Upper lobe of left lung (tissue), 4 donors: Measurements from ENCODE around the gene MACROD2.

ENCODE experiments used
- POLR2A ChIP-seq, 4 donors: fragments of 450-650 bp; IDR thresholded peaks; one replicate each; pipeline ENCODE4 v1.5.1; 2016 to 2017; ENCODE audit warnings: antibody characterized with exemption in 4 of 4, mild to moderate bottlenecking in 2 of 4
- POLR2AphosphoS5 ChIP-seq, 2 donors: sonication (generic); formaldehyde crosslinking; IDR thresholded peaks; one replicate each; pipeline ENCODE4 v1.5.1; 2017; ENCODE audit warnings: antibody characterized with exemption in 2 of 2
- TF ChIP-seq, protein P1 (sequence below), 6 experiments: fragments of 450-650 bp in 4 of 6; fragments of 200-600 bp in 2 of 6; sonication (generic) in 2 of 6; IDR thresholded peaks; one replicate each; pipeline ENCODE4 v1.5.1; 2016 to 2019; ENCODE audit warnings: antibody characterized with exemption in 6 of 6

DNA sequence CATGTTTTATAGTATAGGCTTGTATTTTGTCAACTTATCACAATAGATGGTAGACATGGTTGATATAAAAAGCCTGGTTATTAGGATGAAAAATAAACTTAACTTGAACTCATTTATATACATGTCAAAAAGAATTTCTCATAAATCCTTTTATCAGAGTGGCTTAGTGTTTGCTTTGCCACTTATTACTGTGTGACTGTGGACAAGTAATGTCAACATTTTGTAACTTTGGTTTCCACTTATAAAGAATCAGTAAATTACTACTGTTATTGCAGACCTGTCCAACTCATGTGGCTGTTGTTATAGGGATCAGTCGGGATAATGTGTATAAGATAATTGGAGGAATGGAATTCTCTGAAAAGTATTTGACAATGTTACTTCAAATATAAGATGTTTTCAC lies 1236.9 kb downstream of the MACROD2 start:
- TF ChIP-seq, protein P1, sequence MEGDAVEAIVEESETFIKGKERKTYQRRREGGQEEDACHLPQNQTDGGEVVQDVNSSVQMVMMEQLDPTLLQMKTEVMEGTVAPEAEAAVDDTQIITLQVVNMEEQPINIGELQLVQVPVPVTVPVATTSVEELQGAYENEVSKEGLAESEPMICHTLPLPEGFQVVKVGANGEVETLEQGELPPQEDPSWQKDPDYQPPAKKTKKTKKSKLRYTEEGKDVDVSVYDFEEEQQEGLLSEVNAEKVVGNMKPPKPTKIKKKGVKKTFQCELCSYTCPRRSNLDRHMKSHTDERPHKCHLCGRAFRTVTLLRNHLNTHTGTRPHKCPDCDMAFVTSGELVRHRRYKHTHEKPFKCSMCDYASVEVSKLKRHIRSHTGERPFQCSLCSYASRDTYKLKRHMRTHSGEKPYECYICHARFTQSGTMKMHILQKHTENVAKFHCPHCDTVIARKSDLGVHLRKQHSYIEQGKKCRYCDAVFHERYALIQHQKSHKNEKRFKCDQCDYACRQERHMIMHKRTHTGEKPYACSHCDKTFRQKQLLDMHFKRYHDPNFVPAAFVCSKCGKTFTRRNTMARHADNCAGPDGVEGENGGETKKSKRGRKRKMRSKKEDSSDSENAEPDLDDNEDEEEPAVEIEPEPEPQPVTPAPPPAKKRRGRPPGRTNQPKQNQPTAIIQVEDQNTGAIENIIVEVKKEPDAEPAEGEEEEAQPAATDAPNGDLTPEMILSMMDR (IDR thresholded peaks at IDR 0.05), result no peak
- TF ChIP-seq POLR2AphosphoS5 (IDR thresholded peaks at IDR 0.05), result no peak
- TF ChIP-seq POLR2A (IDR thresholded peaks at IDR 0.05), result no peak
